Osteoblast (primary cell): ENCODE measurements around the gene ADK. TPM values are rescaled to one million over a fixed set of nuclear protein-coding genes. Genes with fewer than 3 reads are reported as not detected.
A peak's percentile ranks its signal among the peaks of the same experiment; 100 is the strongest.

Source experiments
- DNase-seq: peaks from one replicate; pipeline ENCODE4 v3.0.0; 2011; ENCODE audit warnings: low spot score, mixed read lengths; ENCODE audit not compliant: insufficient read length; ENCODE audit errors: missing footprints
- H2AFZ ChIP-seq: 2 replicates; pipeline ENCODE4 v1.6.0; 2011; ENCODE audit warnings: mild to moderate bottlenecking, low read length
- H3K27ac ChIP-seq: 2 replicates; pipeline ENCODE4 v1.5.1; 2011; ENCODE audit warnings: mild to moderate bottlenecking, low read depth, low read length, moderate library complexity
- H3K27me3 ChIP-seq: 2 replicates; pipeline ENCODE4 v1.6.0; 2012; ENCODE audit warnings: mild to moderate bottlenecking, control low read depth, inconsistent platforms, low read length, moderate library complexity; ENCODE audit not compliant: insufficient read depth
- H3K36me3 ChIP-seq: 2 replicates; pipeline ENCODE4 v1.5.1; 2011; ENCODE audit warnings: mild to moderate bottlenecking, low read length, control low read depth, moderate library complexity; ENCODE audit not compliant: insufficient read depth
- H3K4me1 ChIP-seq: 2 replicates; pipeline ENCODE4 v1.5.1; 2011; ENCODE audit warnings: mild to moderate bottlenecking, low read length, control low read depth, moderate library complexity; ENCODE audit not compliant: insufficient read depth
- H3K4me2 ChIP-seq: 2 replicates; pipeline ENCODE4 v1.6.0; 2011; ENCODE audit warnings: mild to moderate bottlenecking, low read length; ENCODE audit not compliant: insufficient read depth
- H3K4me3 ChIP-seq: fragments of 200-600 bp; sonication (generic); 3 replicates; pipeline ENCODE4 v1.5.1; 2012; ENCODE audit warnings: mild to moderate bottlenecking, low read length, inconsistent platforms; ENCODE audit not compliant: insufficient read depth
- H3K79me2 ChIP-seq: 2 replicates; pipeline ENCODE4 v1.6.0; 2012; ENCODE audit warnings: mild to moderate bottlenecking, low read length, control low read depth, inconsistent platforms; ENCODE audit not compliant: insufficient read depth
- H3K9me3 ChIP-seq: 2 replicates; pipeline ENCODE4 v1.5.1; 2011; ENCODE audit warnings: low read depth, low read length, control low read depth
- H4K20me1 ChIP-seq: 2 replicates; pipeline ENCODE4 v1.6.0; 2012; ENCODE audit warnings: mild to moderate bottlenecking, low read length, control low read depth; ENCODE audit not compliant: insufficient read depth
- total RNA-seq: library from RNA; depleted of rRNA; stranded (reverse); fragments of >200 nt; gene quantifications from 2 replicates; pipeline ENCODE4 v1.2.3, GENCODE V29; 2012
- TF ChIP-seq, protein P1 (sequence below): IDR thresholded peaks from 2 replicates; pipeline ENCODE4 v1.5.1; 2011; ENCODE audit warnings: mild to moderate bottlenecking, low read depth, low read length, moderate library complexity; ENCODE audit errors: extremely low read depth

Gene ADK
- total RNA-seq, 1 donor: 34.0 TPM

DNA sequence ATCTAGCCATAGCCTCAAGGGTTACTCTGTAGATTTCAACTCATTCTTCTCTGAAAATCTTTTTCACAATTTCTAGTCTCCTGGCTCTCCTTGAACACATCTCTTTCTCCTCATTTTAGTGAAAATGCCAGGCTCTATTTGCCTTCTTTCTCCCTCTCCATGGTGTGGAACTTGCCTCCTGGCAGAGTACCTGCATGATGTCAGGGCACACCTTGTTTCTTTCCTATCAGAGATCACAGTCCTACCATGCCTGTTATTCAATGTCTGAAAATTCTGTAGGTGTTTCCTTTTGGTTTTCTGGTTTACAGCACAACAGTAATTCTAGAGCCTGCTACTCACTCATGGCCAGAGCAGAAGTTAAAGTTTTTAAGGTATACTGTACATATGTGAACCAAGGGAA is 237.8 kb downstream of the ADK start:
- Histone ChIP-seq H3K4me1 (no peaks in the 10 kb centered on the region), H3K4me2 (no peak overlapping the region), H2AFZ (no peak overlapping the region), H3K9me3 (no peaks in the 10 kb centered on the region), H4K20me1 (peaks cover 4% of the 10 kb centered on the region), H3K36me3 (no peaks in the 10 kb centered on the region), H3K4me3 (no peak overlapping the region), H3K27me3 (no peaks in the 10 kb centered on the region), H3K27ac (no peak overlapping the region), H3K79me2 (peaks cover 2% of the 10 kb centered on the region)
- DNase-seq: no peak
- TF ChIP-seq, protein P1, sequence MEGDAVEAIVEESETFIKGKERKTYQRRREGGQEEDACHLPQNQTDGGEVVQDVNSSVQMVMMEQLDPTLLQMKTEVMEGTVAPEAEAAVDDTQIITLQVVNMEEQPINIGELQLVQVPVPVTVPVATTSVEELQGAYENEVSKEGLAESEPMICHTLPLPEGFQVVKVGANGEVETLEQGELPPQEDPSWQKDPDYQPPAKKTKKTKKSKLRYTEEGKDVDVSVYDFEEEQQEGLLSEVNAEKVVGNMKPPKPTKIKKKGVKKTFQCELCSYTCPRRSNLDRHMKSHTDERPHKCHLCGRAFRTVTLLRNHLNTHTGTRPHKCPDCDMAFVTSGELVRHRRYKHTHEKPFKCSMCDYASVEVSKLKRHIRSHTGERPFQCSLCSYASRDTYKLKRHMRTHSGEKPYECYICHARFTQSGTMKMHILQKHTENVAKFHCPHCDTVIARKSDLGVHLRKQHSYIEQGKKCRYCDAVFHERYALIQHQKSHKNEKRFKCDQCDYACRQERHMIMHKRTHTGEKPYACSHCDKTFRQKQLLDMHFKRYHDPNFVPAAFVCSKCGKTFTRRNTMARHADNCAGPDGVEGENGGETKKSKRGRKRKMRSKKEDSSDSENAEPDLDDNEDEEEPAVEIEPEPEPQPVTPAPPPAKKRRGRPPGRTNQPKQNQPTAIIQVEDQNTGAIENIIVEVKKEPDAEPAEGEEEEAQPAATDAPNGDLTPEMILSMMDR: no peak

DNA sequence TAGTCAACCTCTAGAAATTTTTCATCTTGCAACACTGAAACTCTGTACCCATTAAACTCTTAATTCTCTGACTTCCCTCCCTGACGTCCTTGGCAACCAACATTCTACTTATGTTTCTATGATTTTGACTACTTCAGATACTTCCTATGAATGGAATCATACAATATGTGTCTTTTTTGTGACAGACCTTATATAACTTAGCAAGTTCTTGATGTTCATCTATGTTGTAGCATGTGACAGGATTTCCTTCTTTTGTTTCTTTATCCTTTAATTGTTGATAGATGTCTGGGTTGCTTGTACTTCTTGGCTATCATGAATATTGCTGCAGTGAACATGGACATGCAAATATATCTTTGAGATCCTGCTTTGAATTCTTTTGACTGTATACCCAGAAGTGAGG is 240.8 kb downstream of the ADK start:
- H2AFZ ChIP-seq: no peak overlapping the region
- H3K27me3 ChIP-seq: no peaks in the 10 kb centered on the region
- H3K27ac ChIP-seq: no peak overlapping the region
- H3K79me2 ChIP-seq: no peaks in the 10 kb centered on the region
- H3K4me1 ChIP-seq: no peaks in the 10 kb centered on the region
- H3K4me3 ChIP-seq: no peak overlapping the region
- no peak overlapping the region for H3K4me2 ChIP-seq
- no peak for DNase-seq
- TF ChIP-seq, protein P1: no peak
- no peaks in the 10 kb centered on the region for H3K36me3 ChIP-seq
- peaks cover 4% of the 10 kb centered on the region for H4K20me1 ChIP-seq
- H3K9me3 ChIP-seq: no peaks in the 10 kb centered on the region

DNA sequence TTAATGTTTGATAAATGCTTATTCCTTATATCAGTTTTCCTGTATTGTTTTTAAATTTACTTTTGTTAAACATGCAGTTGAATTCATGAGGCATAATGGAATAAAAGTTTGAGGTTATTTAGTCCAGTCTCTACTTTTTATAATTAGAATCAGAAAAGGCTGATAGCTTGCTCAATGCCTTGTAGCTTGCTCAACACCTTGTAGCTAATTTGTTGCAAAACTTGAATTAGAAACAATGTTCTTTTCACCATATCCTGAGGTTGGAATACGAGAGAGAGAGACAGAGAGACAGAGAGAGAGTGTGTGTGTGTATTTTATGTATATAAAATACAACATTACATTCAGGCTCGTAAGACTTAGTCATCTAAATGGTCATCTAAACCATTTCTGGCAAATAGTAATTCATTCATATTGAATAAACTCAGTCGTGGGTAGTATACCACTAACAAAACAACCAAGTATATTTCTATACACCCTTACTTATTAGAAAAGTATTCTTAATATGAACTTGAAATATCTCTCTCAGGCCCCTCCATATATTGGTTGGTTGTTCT is 243.5 kb downstream of the ADK start:
- Histone ChIP-seq H3K79me2 (no peaks in the 10 kb centered on the region), H3K27me3 (no peaks in the 10 kb centered on the region), H3K27ac (no peak overlapping the region), H4K20me1 (no peaks in the 10 kb centered on the region), H3K36me3 (no peaks in the 10 kb centered on the region), H3K4me3 (no peak overlapping the region), H3K9me3 (no peaks in the 10 kb centered on the region), H2AFZ (no peak overlapping the region), H3K4me1 (no peaks in the 10 kb centered on the region), H3K4me2 (no peak overlapping the region)
- TF ChIP-seq, protein P1: no peak
- DNase-seq: peak; percentile 3

DNA sequence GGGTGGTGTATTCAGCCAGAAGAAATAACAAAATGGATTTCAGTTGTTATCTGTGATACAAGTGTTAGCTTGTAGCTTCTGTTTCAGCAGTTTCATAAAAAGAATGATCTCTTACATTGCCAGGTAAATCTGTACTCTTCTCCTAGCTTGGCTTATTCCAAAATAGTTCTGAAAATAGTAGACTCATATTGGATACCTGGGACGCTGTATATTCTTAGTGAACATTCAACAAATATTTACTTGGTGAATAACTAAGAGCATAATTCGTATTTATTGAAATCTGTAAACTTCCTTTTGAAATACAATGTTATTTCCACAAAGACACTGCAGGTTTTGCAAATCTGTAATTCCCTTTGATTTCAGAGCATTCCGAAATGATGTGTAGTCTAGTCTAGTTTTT is 249.2 kb downstream of the ADK start:
- Histone ChIP-seq H3K9me3 (no peaks in the 10 kb centered on the region), H3K79me2 (no peaks in the 10 kb centered on the region), H2AFZ (no peak overlapping the region), H3K4me3 (no peak overlapping the region), H3K4me1 (no peaks in the 10 kb centered on the region), H3K27ac (no peak overlapping the region), H3K36me3 (no peaks in the 10 kb centered on the region), H3K4me2 (no peak overlapping the region), H4K20me1 (no peaks in the 10 kb centered on the region), H3K27me3 (no peaks in the 10 kb centered on the region)
- DNase-seq: no peak
- TF ChIP-seq, protein P1: no peak
